ENCODE data around the gene EXOC1L. TPM values are rescaled to one million over a fixed set of nuclear protein-coding genes. Genes with fewer than 3 reads are reported as not detected.

The EXOC1L gene
- total RNA-seq, 1 donor from 2014 or later, result not detected

- peaks cover 6% of the 10 kb centered on the region for H3K9me3 Mint-ChIP-seq
- H3K4me1 Mint-ChIP-seq, result no peaks in the 10 kb centered on the region
- H3K4me3 Mint-ChIP-seq, result no peak overlapping the region
- H3K36me3 Mint-ChIP-seq, result peaks cover 35% of the 10 kb centered on the region
- DNase-seq (ENCODE audit: low spot score in 2 of 2, unreplicated experiment in 2 of 2), result no peak
- TF ChIP-seq CTCF (IDR thresholded peaks at IDR 0.05; ENCODE audit: unreplicated experiment), result no peak
- H3K27me3 Mint-ChIP-seq (ENCODE audit: low read depth), result no peaks in the 10 kb centered on the region
- no peak overlapping the region for H3K27ac Mint-ChIP-seq
Observed at GRCh38 chr4:55880652-55881280, 61.2 kb downstream of the EXOC1L start.

- DNase-seq (ENCODE audit: low spot score in 2 of 2, unreplicated experiment in 2 of 2), result no peak
- Mint-ChIP-seq H3K4me1 (no peaks in the 10 kb centered on the region), H3K36me3 (peaks cover 23% of the 10 kb centered on the region), H3K27me3 (ENCODE audit: low read depth) (no peaks in the 10 kb centered on the region), H3K9me3 (peaks cover 6% of the 10 kb centered on the region), H3K4me3 (no peak overlapping the region), H3K27ac (no peak overlapping the region)
- TF ChIP-seq CTCF (IDR thresholded peaks at IDR 0.05; ENCODE audit: unreplicated experiment), result no peak
Observed at GRCh38 chr4:55884093-55884850, 64.7 kb downstream of the EXOC1L start.

- no peak overlapping the region for H3K4me3 Mint-ChIP-seq
- no peak for TF ChIP-seq CTCF (IDR thresholded peaks at IDR 0.05; ENCODE audit: unreplicated experiment)
- DNase-seq (ENCODE audit: low spot score in 2 of 2, unreplicated experiment in 2 of 2), result no peak
- peaks cover 24% of the 10 kb centered on the region for H3K36me3 Mint-ChIP-seq
- peaks cover 6% of the 10 kb centered on the region for H3K9me3 Mint-ChIP-seq
- no peaks in the 10 kb centered on the region for H3K27me3 Mint-ChIP-seq (ENCODE audit: low read depth)
- H3K4me1 Mint-ChIP-seq, result no peaks in the 10 kb centered on the region
- H3K27ac Mint-ChIP-seq, result no peak overlapping the region
Observed at GRCh38 chr4:55884851-55885219, 65.2 kb downstream of the EXOC1L start.

Other genes with a start within 250 kb of the EXOC1L start
- not detected in 3 replicates for gene PDCL2, start 227.5 kb upstream of the EXOC1L start, total RNA-seq
- 1.7 to 2.2 TPM (median 1.9 TPM) in 3 replicates for gene NMU, start 183.5 kb upstream of the EXOC1L start, total RNA-seq
- 29.0 to 30.1 TPM (median 29.5 TPM) in 3 replicates for gene EXOC1, start 33.9 kb downstream of the EXOC1L start, total RNA-seq
- 14.0 to 15.5 TPM (median 15.5 TPM) in 3 replicates for gene CEP135, start 129.2 kb downstream of the EXOC1L start, total RNA-seq

Measured in mesothelial cell of epicardium (in vitro differentiated cells).